SK-N-MC (cell line): ENCODE measurements around the gene ATP13A4.

Experiments used
- DNase-seq: peaks from one replicate; pipeline ENCODE4 v3.0.0-alpha.2; 2011; ENCODE audit warnings: low read depth, low spot score
- H3K27ac ChIP-seq: fragments of 200-600 bp; sonication (generic); 2 replicates; pipeline ENCODE4 v1.5.1; 2016; ENCODE audit warnings: mixed run types
- H3K36me3 ChIP-seq: fragments of 200-600 bp; sonication (generic); 2 replicates; pipeline ENCODE4 v1.6.1; 2017; ENCODE audit warnings: antibody characterized with exemption, low read length, mixed read lengths; ENCODE audit not compliant: insufficient read depth
- H3K4me3 ChIP-seq: fragments of 200-600 bp; sonication (generic); 2 replicates; pipeline ENCODE4 v1.5.1; 2016
- H3K9ac ChIP-seq: fragments of 200-600 bp; sonication (generic); 2 replicates; pipeline ENCODE4 v1.8.0; 2017; ENCODE audit warnings: mixed run types, mixed read lengths; ENCODE audit not compliant: insufficient read length
- H3K9me3 ChIP-seq: fragments of 200-600 bp; sonication (generic); 2 replicates; pipeline ENCODE4 v1.6.1; 2017; ENCODE audit warnings: low read depth, mild to moderate bottlenecking, antibody characterized with exemption, low read length, moderate library complexity, mixed read lengths
- EZH2 ChIP-seq: fragments of 200-600 bp; sonication (generic); IDR thresholded peaks from one replicate; pipeline ENCODE4 v1.6.1; 2017; ENCODE audit warnings: antibody characterized with exemption
- FOXP2 ChIP-seq: optimal IDR thresholded peaks from 2 replicates; pipeline ENCODE3; 2011; ENCODE audit warnings: mild to moderate bottlenecking, moderate library complexity; ENCODE audit not compliant: insufficient read depth; ENCODE audit errors: extremely low read length, control extremely low read depth
- POLR2AphosphoS5 ChIP-seq: IDR thresholded peaks from 2 replicates; pipeline ENCODE4 v1.6.1; 2012; ENCODE audit warnings: mild to moderate bottlenecking, low read depth, low read length, borderline replicate concordance

The ATP13A4 gene, protein sequence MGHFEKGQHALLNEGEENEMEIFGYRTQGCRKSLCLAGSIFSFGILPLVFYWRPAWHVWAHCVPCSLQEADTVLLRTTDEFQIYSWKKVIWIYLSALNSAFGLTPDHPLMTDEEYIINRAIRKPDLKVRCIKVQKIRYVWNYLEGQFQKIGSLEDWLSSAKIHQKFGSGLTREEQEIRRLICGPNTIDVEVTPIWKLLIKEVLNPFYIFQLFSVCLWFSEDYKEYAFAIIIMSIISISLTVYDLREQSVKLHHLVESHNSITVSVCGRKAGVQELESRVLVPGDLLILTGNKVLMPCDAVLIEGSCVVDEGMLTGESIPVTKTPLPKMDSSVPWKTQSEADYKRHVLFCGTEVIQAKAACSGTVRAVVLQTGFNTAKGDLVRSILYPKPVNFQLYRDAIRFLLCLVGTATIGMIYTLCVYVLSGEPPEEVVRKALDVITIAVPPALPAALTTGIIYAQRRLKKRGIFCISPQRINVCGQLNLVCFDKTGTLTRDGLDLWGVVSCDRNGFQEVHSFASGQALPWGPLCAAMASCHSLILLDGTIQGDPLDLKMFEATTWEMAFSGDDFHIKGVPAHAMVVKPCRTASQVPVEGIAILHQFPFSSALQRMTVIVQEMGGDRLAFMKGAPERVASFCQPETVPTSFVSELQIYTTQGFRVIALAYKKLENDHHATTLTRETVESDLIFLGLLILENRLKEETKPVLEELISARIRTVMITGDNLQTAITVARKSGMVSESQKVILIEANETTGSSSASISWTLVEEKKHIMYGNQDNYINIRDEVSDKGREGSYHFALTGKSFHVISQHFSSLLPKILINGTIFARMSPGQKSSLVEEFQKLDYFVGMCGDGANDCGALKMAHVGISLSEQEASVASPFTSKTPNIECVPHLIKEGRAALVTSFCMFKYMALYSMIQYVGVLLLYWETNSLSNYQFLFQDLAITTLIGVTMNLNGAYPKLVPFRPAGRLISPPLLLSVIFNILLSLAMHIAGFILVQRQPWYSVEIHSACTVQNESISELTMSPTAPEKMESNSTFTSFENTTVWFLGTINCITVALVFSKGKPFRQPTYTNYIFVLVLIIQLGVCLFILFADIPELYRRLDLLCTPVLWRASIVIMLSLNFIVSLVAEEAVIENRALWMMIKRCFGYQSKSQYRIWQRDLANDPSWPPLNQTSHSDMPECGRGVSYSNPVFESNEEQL

DNA sequence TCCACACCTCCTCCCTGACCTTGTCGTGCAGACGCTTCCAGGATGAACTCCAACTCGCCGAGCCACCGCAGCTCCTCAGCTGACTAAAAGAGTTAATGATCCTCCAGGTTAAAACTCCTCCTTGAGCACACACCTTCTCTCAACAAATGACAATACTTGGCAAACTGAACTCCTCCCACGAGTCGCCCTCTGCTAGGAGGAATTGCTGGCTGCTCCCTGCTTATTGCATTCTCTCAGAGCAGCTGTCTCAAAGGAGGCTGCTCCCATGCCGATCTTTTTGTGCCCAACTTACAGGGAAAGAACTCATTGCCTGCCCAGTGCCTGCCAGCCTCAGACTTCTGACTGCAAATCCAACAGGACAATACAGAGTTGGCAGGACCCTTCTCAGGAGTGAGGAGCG, at the start of gene ATP13A4:
ATP13A4 (minus strand) TSS at position 85 of the 400 bp plus-strand sequence. CDS start 96 bp downstream, outside the sequence.
- Histone ChIP-seq H3K4me3 (no peak within 1 kb of the TSS), H3K36me3 (no peaks in the 10 kb centered on the region), H3K9me3 (no peaks in the 10 kb centered on the region), H3K9ac (no peak within 1 kb of the TSS), H3K27ac (no peak within 1 kb of the TSS)
- no peak for DNase-seq
- no peak for TF ChIP-seq FOXP2
- no peak for TF ChIP-seq POLR2AphosphoS5
- no peak for TF ChIP-seq EZH2

DNA sequence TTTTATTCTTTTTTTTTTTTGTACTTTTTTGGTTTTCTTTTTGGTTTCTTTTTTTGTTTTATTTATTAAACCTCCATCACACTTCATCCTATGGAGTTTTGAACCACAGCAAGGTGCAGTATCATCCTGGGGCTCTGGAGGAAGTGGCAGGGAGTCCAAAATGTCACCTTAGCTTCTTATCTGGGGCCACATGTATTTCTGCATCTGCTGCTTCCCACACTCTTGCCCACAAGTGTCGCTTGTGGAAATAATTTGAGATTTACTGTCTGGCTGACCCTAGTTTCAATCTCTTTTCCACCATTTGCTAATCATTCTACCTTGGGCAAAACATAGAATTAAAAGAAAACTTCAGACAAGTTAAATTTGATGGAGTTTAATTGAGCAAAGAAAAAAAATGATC, 44.7 kb upstream of the ATP13A4 start:
- no peak overlapping the region for H3K27ac ChIP-seq
- DNase-seq = no peak
- H3K9me3 ChIP-seq = no peaks in the 10 kb centered on the region
- TF ChIP-seq EZH2 = no peak
- TF ChIP-seq FOXP2 = no peak
- no peak for TF ChIP-seq POLR2AphosphoS5
- peaks cover 59% of the 10 kb centered on the region for H3K36me3 ChIP-seq
- H3K9ac ChIP-seq = no peak overlapping the region
- no peak overlapping the region for H3K4me3 ChIP-seq

DNA sequence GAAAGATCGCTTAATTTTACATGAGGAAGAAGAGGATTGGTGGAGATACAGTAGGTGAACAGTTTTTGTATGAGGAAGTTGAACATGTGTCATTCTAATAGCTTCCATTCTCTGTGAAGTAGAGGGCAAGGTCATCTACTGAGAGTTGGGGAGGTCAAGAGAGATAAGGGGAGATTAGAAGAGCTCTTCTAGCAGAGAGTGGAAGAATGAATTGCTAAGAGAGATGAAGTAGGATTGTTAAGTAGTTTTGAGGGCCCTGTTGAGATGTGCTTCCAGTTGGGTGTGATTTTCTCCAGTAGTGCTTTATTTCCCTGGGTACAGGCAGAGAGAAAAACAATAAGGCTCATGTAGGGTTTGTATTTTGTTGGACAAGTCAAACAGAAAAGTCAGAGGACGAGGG, 43.5 kb upstream of the ATP13A4 start:
- Histone ChIP-seq H3K9me3 (no peaks in the 10 kb centered on the region), H3K27ac (no peak overlapping the region), H3K36me3 (peaks cover 59% of the 10 kb centered on the region), H3K4me3 (no peak overlapping the region), H3K9ac (no peak overlapping the region)
- no peak for DNase-seq
- TF ChIP-seq EZH2 (no peak), POLR2AphosphoS5 (no peak), FOXP2 (no peak)

DNA sequence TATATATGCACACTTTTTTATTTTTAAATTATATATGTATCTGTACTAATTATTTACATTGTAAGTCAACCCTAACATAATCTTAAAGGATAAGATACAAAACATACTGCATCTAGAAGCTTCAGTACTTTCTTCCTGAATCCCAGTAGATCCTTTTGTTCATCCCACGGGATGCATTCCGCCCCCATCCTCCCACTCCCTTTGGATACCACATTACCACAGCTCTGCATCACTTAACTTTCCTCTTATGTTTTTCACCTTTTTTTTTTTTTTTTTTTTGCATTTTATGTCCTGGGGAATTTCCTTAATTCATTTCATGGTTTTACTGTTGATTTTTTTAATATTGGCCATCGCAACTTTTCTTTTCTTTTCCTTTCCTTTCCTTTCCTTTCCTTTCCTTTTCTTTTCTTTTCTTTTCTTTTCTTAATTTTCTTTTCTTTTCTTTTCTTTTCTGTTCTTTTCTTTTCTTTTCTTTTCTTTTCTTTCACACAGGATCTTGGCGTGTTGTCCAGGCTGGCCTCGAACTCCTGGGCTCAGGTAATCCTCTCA, 41.3 kb upstream of the ATP13A4 start:
- TF ChIP-seq FOXP2 (no peak), POLR2AphosphoS5 (no peak), EZH2 (no peak)
- no peaks in the 10 kb centered on the region for H3K9me3 ChIP-seq
- H3K36me3 ChIP-seq = peaks cover 43% of the 10 kb centered on the region
- no peak for DNase-seq
- H3K27ac ChIP-seq = no peak overlapping the region
- no peak overlapping the region for H3K9ac ChIP-seq
- no peak overlapping the region for H3K4me3 ChIP-seq

DNA sequence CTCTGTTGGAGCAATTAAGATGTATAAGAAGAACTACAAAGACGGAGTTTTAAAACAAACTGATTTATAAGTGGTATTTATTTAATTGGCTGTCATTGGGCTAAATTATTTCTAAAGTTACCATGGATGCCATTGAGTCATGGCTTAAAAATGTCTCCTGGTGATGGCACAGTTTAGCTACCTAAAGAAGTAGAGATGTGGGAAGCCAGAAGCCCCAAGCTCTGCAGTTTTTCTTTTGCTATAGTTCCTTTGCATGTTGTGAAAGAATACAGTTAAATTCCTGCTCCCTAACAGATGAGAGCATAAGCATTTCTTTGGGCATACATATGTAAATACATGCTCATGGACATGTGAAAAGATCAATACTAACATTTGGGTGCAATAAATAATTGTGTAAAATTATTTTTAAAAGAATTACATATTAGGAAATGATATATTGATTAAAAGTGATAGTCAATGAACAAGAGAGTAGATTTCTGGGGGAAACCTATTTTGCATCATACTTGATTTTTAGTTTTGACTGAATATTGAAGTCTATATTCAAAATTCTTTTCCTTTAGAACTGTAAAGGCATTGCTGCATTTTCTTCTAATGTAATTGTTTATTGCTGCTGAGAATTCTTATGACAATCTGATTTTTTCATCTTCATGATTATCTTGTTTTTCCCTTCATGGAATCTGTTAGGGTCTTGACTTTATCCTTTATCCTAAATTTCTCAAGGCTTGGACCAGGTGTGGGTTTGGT, 40.4 kb upstream of the ATP13A4 start:
- Histone ChIP-seq H3K9ac (peak overlapping the region; percentile 14), H3K36me3 (peaks cover 34% of the 10 kb centered on the region), H3K4me3 (peak overlapping the region; percentile 96), H3K27ac (no peak overlapping the region), H3K9me3 (no peaks in the 10 kb centered on the region)
- DNase-seq = no peak
- no peak for TF ChIP-seq POLR2AphosphoS5
- no peak for TF ChIP-seq EZH2
- TF ChIP-seq FOXP2 = no peak

DNA sequence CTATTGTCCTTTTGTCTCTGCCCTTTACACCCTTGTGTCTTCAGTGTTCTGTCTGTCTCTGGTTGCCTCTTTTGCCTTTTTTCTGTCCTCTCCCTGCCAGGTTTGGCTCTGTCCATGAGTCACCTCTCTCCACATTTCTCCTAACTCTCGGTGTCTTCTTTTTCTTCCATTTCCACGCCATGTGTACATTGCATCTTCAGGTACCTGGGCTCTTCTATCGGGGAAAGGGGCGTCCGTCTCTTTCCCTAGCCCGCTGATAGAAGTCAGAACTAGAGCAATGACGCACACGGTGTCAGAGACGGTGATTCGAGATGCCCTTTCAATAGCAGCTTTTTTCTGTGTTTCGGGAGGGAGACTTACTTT, 39.0 kb upstream of the ATP13A4 start:
- Histone ChIP-seq H3K27ac (no peak overlapping the region), H3K9ac (peak overlapping the region; percentile 96), H3K36me3 (peaks cover 21% of the 10 kb centered on the region), H3K9me3 (no peaks in the 10 kb centered on the region), H3K4me3 (peak overlapping the region; percentile 96)
- no peak for TF ChIP-seq EZH2
- no peak for TF ChIP-seq POLR2AphosphoS5
- TF ChIP-seq FOXP2 = no peak
- DNase-seq = no peak

DNA sequence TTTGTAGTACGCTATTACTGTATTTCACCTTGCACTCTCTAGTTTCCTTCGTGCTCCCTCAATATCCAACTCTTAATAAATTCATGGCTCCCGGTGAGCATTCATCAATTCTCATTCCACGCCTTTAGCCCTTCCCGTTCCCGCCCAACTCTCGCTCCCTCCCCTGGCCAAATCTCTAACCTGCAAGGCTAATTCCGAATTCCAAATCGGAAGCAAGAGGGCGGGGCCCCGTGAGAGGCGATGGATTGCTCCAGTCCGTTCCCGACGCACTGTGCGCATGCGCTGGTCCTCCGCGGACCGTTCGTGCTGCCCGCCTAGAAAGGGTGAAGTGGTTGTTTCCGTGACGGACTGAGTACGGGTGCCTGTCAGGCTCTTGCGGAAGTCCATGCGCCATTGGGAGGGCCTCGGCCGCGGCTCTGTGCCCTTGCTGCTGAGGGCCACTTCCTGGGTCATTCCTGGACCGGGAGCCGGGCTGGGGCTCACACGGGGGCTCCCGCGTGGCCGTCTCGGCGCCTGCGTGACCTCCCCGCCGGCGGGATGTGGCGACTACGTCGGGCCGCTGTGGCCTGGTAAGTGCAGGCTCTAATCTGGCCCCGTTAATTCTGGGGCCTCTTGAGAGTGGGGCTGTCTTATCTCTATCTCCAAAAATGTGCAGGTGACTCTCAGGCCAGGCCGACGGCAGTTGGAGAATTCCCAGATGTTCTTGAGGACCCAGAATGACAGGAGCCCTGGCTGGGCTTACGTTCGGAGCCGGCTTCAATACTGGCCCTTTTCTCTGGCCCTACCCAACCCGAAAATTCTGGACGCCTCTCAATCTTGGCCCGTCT, 38.4 kb upstream of the ATP13A4 start, which contains the start of gene OPA1:
OPA1 (plus strand) TSS at position 368 of the 827 bp plus-strand sequence; CDS start at position 538, 170 bp downstream.
- Histone ChIP-seq H3K9ac (peak within 1 kb of the TSS; percentile 96), H3K4me3 (peak within 1 kb of the TSS; percentile 96), H3K27ac (peak within 1 kb of the TSS; percentile 47), H3K9me3 (no peaks in the 10 kb centered on the region), H3K36me3 (peaks cover 15% of the 10 kb centered on the region)
- TF ChIP-seq POLR2AphosphoS5 = peak; percentile 89
- no peak for TF ChIP-seq EZH2
- DNase-seq = peak; percentile 88
